Measurements from ENCODE around the gene MAMSTR.
"Not testable (repeated sequence)": the region's sequence is repeated elsewhere in the genome, so short reads cannot be mapped to it uniquely, and the experiment has no call there.

Gene MAMSTR

DNA sequence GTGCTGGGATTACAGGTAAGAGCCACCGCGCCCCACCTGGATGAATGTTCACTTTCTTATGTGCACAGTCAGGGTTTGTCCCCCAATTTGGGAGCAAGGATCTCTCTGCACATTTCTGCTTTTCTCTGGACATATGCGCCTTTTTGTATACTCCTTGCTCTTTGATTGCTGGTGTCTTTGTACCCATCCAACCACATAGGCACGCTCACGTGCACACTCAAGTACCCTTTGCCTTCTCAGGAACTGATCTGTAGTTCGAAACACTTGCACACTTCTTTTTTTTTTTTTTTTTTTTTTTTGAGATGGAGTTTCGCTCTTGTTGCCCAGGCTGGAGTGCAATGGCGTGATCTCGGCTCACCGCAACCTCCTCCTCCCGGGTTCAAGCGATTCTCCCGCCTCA is 1.4 kb downstream of the MAMSTR start:
- not testable (repeated sequence) for DNase-seq

DNA sequence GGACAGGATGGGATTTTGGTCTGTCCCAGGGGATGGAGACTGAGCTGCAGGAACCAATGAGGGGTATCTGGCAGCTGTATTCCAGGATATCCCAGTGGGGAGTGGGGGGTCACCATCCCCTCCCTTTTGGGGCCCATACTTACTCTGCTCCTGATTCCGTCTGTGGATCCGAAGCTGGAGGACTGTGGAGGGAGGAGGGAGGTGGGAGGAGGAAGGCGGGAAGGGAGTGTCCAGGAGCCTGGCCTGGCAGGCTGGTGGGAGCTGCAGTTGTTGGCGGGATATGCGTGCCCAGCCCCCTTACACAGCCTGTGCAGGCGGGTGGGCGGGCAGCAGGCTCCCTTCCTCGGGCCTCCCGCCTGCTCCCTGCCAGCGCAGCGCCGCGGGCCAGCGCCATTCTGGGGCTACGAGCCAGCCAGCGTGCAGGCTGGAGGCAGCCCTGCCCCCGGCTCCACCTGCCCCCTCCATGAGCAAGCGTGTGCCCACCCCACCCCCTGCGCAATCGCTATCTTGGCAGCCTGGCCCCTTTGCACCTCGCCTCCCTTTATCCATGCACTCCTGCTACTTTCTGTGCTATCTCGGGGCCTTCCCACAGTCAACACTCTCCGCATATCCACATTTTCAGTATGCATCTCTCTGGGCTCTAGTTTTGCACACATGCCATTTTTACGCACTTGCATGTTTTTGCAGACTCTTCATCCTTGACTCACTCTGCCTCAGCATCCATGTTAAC is 2.8 kb downstream of the MAMSTR start:
- DNase-seq: no peak

DNA sequence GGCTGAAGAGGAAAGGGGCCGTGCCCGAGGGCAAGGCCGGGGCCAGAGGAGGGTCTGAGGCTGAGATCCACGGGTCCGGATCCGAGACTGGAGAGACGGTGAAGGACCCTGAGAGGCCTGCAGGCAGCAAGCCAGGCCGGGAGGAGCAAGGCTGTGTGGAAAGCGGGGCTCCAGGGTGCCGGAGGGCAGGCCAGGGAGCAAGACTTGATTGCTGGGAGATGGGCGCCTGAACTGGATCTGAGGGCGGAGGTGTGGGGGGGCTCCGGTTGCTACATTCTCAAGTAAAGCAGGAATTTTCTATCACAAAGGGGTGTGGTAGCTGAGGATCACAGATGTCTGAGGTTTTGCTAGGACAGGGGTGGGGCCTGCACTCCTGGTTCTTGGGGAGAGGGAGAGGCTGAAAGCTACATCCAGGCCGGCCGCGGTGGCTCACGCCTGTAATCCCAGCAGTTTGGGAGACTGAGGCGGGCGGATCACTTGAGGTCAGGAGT is 3.8 kb downstream of the MAMSTR start:
- no peak for DNase-seq

DNA sequence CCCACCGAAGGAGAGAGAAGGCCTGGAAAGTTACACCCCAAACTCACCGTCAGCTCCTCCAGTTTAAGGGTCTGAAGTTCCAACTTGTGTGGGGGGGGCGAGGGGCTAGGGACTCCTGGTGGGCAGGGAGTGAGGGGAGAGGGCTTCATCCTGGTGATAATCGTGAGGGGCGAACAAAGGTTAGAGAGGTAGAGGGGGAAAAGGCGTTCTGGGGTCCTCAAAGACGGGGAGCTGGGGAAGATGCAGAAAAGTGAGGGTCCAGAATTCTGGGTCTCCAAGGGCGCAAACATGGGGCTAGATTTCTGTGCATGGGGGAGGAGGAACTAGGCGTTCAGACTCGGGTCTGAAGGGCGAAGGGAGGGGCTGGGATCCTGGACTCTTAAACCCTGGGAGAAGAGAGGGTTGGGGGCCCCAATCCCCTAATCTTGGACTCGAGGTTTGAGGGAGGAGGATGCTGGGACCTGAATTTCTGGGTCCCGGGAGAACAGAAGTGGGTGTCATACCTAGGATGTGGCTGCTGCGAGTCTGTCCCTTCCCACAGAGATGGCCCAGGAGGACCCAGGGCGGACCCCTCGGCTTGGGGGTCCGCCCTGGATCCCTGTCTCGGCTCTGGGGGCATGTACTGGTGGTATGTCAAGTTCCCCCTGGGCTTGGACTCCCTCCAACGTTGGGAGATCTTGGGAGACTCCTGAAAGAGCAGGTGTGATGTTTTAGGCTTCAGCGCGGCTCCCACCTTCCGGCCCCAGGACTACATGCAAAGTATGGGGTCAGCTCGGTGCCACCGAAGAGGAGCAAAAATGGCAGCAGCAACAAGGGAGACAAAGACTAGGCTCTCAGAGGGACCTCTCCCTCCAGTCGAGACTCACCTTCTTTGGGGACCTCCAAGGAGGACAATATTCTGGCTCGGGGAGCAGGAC is 4.5 kb downstream of the MAMSTR start:
- DNase-seq: no peak

DNA sequence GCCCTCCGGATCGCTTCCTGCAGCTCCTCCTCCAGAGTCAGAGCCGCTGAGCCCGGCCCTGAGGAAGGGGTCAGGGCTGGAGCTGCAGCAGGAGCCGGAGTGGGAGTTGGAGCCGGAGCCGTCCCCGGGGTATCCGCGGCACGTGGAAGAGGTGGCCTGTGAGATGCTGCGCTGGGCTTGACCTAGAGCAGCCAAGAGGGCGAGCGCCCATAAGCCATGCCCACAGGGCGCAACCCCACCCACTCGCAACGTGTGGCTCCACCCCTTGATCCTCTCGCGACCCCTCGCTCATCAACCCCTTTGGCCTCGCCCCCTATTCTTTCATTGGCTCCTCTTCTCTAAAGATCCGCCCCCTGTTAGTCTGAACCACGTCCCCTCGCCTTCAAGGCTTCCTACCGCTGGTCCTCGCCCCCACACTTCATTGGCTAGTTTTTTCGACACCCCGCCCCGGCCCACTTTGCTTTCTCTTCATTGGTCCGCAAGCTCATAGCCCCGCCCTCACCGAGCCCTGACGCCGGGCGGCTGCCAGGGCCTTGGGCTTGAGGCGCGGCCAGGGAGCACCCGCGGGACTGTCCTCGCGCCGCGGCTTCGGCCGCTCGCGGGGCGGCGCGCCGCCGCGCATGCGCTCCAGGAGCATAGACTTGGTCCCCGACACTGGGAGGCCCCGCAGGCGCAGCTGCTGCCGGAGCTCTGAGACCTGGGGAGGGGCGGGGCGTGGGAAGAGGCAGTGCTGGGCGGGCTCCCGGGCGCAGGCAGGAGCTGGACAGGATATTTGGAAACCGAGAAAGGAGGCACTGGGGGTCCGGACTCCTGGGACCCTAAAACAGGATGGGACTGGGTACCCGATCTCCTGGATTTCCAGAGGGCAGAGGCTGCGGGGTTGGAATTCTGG is 5.4 kb downstream of the MAMSTR start:
- DNase-seq: peak; percentile 97

DNA sequence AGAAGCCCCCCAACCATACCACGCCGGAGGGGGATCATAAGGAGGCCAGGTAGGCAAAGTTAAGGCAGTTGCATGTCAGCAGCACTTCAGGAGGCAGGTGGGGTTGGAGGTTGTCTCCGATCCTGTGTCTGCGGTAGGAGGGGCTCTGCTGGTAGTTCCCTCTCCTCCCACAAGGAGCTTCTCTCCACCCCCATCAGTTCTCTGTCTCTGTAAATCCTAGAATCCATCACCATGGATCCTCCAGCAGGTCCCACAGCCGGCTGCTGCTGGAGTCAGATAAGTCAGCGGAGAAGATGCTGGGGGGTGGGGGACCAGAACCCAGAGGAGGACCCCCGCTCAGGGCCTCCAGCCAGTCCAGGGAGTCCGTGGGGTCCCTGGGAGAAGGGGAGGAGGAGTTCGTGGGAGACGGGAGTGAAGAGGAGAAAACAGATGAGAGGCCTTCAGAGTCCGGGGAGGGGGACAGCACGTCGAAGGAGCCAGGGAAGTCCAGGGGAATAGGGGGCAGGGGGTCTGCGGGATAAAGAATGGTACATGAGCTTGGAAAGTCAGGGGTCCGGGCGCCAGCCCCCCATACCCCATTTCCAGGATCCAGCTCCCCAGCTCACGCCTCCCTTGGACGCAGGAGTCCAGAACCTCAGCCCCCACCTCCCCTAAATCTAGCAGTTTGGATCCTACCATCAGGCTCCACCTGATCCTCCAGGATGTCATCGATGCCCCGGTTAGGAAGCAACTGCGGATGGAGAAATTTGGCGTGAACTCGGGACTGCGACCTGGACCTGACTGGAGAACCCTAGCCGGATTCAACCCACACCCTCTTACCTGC is 6.3 kb downstream of the MAMSTR start:
- no peak for DNase-seq

DNA sequence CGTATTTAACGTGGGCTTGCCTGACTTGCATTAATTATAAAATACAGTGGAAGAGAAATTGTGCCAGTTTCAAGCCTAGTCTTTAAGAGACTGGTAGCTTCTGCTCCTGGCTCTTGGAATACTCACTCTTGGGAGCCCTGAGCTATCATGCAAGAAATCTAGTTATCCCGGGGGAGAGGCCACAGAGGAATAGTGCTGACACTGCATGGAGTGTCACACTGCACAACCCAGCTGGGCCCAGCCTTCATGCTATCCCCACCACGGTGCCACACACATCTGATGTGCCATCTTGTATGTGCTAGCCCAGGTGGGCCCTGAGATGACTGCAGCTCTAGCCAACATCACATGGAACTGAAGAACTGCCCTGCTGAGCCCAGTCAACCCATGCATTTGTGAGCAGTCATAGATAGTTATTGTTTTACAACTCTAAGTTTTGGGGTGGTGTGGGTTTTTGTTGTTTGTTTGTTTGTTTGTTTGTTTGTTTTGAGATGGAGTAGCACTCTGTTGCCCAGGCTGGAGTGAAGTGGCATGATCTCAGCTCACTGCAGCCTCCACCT is 8.3 kb downstream of the MAMSTR start:
- DNase-seq: no peak

DNA sequence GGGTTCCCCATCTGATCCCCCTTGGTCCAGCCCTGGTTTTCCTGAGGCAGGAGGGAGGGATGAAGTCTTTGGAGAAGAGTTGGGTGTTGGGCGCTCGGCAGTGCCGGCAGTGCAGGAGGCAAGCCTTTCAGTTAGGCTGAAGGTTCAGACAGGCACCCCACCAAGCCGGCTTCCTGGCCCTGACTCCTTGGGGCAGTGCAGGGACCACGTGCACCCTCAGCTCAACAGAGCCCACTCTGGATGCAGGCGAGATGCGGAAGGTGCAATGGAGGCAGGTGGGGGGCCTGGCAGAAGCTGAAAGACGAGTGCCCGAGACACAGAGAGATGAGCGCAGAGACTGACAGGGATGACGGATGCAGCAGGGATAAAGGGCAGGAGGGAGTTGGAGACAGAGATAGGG is 11.1 kb downstream of the MAMSTR start:
- DNase-seq: no peak

DNA sequence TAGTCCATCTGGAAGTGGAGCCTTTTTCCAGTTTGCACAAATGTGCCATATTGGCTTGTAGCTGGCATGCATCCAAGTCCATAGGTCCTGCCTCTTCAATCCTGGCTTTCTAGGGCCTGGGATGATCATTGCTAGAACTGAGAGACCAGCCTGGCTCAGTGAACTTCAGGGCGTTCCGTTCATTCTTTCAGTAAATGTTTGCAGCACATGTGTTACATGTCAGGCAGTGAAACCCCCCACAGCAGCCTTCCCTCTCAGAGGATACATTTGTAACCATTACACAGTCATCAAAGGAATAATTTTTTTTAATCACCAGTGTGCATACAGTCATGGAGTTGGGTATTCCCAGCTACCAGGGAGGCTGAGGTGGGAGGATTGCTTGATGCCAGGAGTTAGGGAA is 14.1 kb downstream of the MAMSTR start:
- DNase-seq: no peak

DNA sequence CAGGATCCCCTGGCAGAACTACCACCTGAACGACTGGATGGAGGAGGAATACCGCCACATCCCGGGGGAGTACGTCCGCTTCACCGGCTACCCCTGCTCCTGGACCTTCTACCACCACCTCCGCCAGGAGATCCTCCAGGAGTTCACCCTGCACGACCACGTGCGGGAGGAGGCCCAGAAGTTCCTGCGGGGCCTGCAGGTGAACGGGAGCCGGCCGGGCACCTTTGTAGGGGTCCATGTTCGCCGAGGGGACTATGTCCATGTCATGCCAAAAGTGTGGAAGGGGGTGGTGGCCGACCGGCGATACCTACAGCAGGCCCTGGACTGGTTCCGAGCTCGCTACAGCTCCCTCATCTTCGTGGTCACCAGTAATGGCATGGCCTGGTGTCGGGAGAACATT is 16.2 kb downstream of the MAMSTR start:
- no peak for DNase-seq

DNA sequence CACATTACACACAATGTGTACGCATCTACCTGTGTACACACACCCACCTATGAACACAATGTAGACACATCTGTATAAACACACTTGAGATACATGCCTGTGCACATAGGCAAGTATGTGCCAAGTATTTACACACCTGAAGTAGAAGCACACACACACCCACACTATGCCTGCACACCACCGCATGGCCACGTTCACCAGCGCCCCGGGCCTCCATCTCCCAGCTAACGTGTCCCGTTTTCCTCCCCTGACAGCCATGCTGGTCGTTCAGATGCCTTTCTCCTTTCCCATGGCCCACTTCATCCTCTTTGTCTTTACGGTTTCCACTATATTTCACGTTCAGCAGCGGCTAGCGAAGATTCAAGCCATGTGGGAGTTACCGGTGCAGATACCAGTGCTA is 16.8 kb downstream of the MAMSTR start:
- no peak for DNase-seq

DNA sequence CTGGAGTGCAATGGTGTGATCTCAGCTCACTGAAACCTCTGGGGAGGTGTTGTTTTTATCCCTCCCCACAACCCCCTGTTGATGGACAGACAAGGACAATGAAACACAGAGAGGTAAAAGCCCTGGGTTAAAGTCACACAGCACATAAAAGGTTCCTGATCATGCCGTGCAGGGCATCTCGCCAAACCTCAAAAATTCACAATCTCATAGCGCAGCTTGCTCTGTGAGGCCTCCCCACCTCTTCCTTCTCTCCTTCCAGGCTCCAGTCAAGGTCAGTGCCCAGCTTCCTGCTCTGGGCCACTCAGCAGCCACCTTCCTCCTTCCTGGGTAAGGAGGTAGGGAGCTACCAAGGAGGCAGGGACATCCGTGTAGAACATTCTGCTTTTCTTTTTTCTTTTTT is 21.5 kb downstream of the MAMSTR start:
- DNase-seq: no peak

DNA sequence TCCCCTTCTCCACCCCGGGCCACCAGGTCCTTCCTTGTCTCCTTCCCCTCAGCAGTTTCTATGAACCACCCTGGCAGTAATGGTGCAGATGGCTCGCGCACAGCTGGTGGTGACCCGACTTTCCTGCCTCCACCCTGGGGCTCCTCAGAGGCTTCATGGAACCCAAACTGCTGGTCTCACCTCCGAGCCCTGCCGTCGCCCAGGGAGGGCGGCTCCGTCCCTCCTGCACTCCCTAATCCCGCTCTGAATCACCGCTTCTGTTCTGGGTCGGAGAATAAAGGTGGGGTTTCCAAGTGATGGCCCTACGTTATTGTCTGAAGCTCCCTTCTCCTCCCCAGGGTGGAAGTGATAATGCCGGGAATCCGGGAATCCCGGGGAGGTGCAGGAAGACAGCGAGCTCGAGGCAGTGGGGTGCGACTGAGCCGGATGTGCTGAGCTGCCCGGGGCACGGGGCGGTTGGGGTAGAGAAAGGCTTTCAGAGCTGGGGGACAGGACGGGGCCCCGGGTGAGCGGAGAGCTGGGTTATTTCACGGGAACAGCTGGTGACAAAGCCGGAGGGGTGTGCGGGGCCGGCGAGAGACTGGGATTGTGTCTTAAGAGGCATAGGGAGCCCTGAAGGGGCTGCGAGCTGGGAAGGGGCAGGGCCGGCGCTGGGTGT is 23.0 kb downstream of the MAMSTR start:
- no peak for DNase-seq

DNA sequence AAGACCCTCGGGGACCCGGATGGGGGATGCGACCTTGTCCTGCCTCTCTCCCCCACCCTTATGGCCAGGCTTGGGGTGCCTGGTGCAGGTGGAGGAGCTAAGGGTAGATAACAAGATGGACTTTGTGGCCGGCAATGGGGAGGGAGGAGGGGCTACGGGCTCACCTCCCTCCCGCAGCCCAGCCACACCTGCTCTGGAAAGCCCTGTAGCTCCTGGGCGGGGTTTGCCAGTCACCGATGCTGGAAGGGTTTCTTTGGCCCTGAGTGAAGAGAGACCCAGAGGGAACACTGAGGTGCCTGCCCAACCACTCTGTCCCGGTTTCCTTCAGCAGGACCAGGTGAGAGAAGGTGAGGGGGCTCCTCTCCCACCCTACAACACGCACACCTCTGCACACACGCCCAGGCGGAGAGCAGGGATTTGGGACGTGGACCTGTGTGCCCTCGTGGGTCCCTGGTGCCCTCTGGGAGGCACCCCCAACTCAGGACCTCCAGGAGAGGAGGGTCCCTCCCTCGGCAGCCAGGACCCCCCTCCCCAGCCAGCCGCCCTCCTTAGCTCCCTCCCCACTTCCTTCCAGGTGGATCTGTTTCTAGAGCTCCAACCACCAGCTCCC is 23.7 kb downstream of the MAMSTR start, which contains the start of gene FUT2:
TSS of gene FUT2 (plus strand) at position 229 of the 610 bp plus-strand sequence. CDS start 6,986 bp downstream, outside the sequence.
- no peak for DNase-seq

DNA sequence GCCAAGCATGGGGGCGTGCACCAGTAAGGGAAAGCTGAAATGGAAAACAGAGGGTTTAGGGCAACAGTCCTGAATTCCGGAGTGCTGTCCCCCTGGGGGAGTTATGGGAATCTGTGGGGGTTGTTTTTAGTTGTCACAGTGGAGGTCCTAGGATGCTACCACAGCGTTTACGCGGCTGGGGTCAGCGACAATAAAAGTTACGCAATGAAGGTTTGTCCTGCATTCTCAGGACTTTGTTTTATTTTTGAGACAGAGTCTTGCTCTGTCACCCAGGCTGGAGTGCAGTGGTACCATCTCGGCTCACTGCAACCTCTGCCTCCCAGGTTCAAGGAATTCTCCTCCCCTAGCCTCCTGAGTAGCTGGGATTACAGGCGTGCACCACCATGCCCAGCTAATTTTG is 25.9 kb downstream of the MAMSTR start:
- not testable (repeated sequence) for DNase-seq

DNA sequence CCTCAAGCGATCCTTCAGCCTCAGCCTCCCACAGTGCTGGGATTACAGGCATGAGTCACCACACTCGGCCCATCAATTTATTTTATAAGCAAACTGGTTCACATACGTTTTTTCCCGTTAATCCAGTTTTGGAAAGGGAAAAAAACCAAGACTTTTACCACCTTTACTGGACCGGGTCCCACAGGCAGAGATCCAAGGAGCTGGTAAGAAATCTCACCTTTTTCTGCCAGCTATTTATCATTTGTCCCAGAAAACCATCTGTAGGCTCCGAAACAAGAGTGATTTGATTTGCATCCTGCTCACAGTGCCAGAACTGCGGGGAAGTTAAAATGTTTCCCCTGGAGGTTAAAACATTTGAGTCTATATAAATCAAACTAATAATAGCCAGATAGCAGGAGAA is 30.1 kb downstream of the MAMSTR start:
- DNase-seq: no peak

DNA sequence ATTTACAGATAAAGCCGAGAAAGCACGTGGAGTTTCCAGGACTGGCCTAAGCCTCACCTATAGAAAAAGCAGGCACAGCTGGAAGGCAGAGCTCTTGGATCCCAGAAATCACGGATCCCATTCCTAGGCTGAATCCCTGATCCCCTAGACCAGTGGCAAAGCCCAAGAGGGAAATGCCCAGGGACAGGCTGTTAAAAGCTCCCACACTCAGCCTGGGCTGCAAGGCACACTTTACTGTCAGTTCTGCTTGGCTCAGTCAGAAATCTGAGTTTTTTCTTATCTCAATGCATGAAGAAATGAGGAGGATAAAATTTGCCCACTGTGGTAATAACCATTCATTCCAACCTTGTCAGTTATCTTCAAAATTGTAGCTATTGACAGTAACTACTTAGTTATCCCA is 31.7 kb downstream of the MAMSTR start:
- no peak for DNase-seq

DNA sequence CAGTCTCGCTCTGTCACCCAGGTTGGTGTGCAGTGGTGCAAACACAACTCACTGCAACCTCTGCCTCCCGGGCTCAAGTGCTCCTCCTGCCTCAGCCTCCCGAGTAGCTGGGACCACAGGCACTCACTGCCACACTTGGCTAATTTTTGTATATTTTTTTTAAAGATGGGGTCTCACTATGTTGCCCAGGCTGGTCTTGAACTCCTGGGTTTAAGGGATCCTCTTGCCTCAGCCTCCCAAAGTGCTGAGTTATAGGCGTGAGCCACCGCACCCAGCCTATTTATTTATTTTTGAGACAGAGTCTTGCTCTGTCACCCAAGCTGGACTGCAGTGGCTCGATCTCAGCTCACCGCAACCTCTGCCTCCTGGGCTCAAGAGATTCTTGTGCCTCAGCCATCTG is 32.9 kb downstream of the MAMSTR start:
- not testable (repeated sequence) for DNase-seq

DNA sequence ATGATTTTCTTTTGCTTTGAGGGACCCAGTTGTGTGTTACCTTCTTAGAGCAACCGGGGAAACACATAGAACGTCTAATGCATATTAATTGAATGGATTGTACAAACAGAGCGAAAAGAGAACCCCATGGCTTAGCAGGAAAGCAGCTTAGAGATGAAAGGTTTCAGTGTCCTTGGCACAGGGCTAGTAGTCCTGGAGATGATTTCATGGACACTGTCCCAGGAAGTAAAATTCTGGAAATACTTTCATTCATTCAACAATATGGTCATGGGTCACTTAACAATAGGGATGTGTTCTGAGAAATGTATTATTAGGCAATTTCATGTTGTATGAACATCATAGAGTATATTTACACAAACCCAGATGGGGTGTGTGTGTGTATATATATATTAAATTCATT is 33.4 kb downstream of the MAMSTR start:
- DNase-seq: no peak

DNA sequence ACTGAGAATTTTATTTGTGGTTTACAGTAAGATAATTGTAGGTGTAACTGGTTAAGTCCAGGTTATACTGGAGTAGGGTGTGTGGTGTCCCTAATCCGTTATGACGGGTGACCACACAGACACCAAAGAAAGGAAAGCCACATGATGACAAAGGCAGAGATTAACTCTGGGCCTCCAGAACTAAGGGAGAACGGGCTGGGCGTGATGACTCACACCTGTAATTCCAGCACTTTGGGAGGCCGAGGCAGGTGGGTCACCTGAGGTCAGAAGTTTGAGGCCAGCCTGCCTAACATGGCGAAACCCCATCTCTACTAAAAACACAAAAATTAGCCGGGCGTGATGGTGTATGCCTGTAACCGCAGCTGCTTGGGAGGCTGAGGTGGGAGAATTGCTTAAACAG is 33.9 kb downstream of the MAMSTR start:
- DNase-seq: no peak

DNA sequence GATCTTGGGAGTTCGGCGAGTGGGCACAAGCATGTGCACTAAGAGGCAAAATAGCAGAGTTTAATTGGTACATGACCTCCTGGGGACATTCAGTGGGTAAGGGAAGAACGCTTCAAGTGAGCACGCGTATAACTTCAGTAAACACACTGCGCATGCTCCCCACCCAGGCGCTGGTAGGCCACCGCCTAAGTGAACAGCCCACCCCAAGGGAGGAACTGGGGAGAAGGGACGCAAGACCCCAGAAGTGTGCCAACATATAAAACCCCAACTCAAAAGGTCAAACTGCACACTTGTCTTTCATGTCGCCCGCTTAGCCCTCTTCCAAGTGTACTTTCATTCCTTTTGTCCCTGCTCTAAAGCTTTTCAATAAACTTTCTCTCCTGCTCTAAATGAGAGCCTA is 36.2 kb downstream of the MAMSTR start:
- DNase-seq: no peak
